ENCODE results near the gene EIF5. TPM values are rescaled to one million over a fixed set of nuclear protein-coding genes. Genes with fewer than 3 reads are reported as not detected.

EIF5 gene
- total RNA-seq, 1 experiment from 2014 or later = 238 TPM

- peak overlapping the region; percentile 29; the same call in 1 of the 2 replicates for H3K4me2 ChIP-seq (ENCODE audit: low read length)
- ATAC-seq (no peak), DNase-seq (ENCODE audit: low read depth, low spot score) (no peak)
- ChIA-PET RAD21 (ENCODE audit: low non-redundant PET in 1 of 2, low total read pairs in 2 of 2, uncharacterized antibody in 2 of 2, unreplicated experiment in 2 of 2) (interaction anchor here in 1 of 2 experiments (0.8 kb wide), 1 partner anchor 39 kb away, joined by 3 read pairs; no protein-coding TSS in a partner anchor), POLR2A (interaction anchor here (0.7 to 1.2 kb wide), 3 partner anchors 35 to 320 kb away, joined by 3 read pairs; partner anchors contain the start of gene EIF5), CTCF (interaction anchor here (0.8 to 2.5 kb wide), 2 partner anchors 38 to 191 kb away, joined by 4 to 14 read pairs; partner anchors contain the start of gene EIF5)
- H3K27ac ChIP-seq (ENCODE audit: low read depth, low read length) = no peak overlapping the region
- no peaks in the 10 kb centered on the region for H3K36me3 ChIP-seq (ENCODE audit: control insufficient read depth in 1 of 2, insufficient read depth in 2 of 2, low read length in 2 of 2)
- no peaks in the 10 kb centered on the region for H3K27me3 ChIP-seq (ENCODE audit: insufficient read depth, low read length)
- no peaks in the 10 kb centered on the region for H3K9me3 ChIP-seq (ENCODE audit: control insufficient read depth in 1 of 2, insufficient read depth in 1 of 2, low read depth in 1 of 2, low read length in 2 of 2)
- no peaks in the 10 kb centered on the region for H4K20me1 ChIP-seq (ENCODE audit: insufficient read depth)
- no peak overlapping the region for H3K9ac ChIP-seq (ENCODE audit: low read length)
- no peaks in the 10 kb centered on the region for H3K79me2 ChIP-seq (ENCODE audit: insufficient read depth, low read length)
- TF ChIP-seq FOSL1 (IDR thresholded peaks at IDR 0.05; ENCODE audit: low read depth) (peak; percentile 34; the same call in 1 of the 2 replicates), ELF1 (IDR thresholded peaks at IDR 0.05; ENCODE audit: borderline replicate concordance, low read depth) (no peak), JUND (IDR thresholded peaks at IDR 0.05) (peak; percentile 43; the same call in 1 of the 2 replicates), SP1 (IDR thresholded peaks at IDR 0.05; ENCODE audit: low read depth) (peak; percentile 26; the same call in 1 of the 2 replicates)
- TF ChIP-seq, protein P1, sequence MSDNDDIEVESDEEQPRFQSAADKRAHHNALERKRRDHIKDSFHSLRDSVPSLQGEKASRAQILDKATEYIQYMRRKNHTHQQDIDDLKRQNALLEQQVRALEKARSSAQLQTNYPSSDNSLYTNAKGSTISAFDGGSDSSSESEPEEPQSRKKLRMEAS (IDR thresholded peaks at IDR 0.05) = no peak
- no peak overlapping the region for H2AFZ ChIP-seq (ENCODE audit: low read depth, low read length, poor library complexity, severe bottlenecking)
- intact Hi-C loops (cut with micrococcal nuclease) = loop anchor here (5.0 kb wide), 1 partner anchor 96 kb away; no protein-coding TSS in a partner anchor
- H3K4me1 ChIP-seq (ENCODE audit: control insufficient read depth in 1 of 2, insufficient read depth in 2 of 2, low read length in 2 of 2) = peaks cover 0 to 13% of the 10 kb centered on the region in 2 experiments; a peak in 2 of 4 replicates
- H3K4me3 ChIP-seq (replicated peaks in 1 of 2; ENCODE audit: low read depth in 1 of 2, low read length in 2 of 2) = no peak overlapping the region
- BruUV-seq (replicated peaks) = no TSS peak
- H3K9me2 ChIP-seq (ENCODE audit: insufficient read depth) = no peaks in the 10 kb centered on the region
These were observed 38.0 kb upstream of the EIF5 start for GRCh38 chr14:103296007-103296406.

DNA sequence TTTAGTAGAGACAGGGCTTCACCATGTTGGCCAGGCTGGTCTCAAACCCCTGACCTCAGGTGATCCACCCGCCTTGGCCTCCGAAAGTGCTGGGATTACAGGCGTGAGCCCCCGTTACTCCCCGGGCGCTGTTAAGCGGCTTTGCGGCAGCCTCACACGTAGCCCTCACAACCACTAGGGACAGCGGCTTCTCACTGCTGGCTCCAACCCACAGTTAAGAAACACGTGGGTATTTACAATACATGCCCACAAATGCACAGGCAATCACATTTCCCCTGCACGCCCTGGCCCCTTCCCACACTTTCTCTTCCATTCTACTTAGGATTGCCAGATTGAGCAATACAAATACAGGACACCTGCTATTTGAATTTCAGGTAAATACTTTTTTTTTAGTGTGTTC is 37.0 kb upstream of the EIF5 start:
- TF ChIP-seq, protein P1 (IDR thresholded peaks at IDR 0.05) = no peak
- TF ChIP-seq, protein P2, sequence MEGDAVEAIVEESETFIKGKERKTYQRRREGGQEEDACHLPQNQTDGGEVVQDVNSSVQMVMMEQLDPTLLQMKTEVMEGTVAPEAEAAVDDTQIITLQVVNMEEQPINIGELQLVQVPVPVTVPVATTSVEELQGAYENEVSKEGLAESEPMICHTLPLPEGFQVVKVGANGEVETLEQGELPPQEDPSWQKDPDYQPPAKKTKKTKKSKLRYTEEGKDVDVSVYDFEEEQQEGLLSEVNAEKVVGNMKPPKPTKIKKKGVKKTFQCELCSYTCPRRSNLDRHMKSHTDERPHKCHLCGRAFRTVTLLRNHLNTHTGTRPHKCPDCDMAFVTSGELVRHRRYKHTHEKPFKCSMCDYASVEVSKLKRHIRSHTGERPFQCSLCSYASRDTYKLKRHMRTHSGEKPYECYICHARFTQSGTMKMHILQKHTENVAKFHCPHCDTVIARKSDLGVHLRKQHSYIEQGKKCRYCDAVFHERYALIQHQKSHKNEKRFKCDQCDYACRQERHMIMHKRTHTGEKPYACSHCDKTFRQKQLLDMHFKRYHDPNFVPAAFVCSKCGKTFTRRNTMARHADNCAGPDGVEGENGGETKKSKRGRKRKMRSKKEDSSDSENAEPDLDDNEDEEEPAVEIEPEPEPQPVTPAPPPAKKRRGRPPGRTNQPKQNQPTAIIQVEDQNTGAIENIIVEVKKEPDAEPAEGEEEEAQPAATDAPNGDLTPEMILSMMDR (IDR thresholded peaks at IDR 0.05 in 2 of 3, conservative IDR thresholded peaks at IDR 0.05 in 1 of 3; ENCODE audit: borderline replicate concordance in 1 of 3, insufficient read depth in 1 of 3, low read depth in 2 of 3, low read length in 2 of 3) = peak in 1 of 3 experiments; percentile 36; a peak in 2 of 6 replicates
- ChIA-PET POLR2A (interaction anchor here (1.2 kb wide), 1 partner anchor 34 kb away, joined by 3 read pairs; no protein-coding TSS in a partner anchor), CTCF (no interaction called here), RAD21 (ENCODE audit: low non-redundant PET in 1 of 2, low total read pairs in 2 of 2, uncharacterized antibody in 2 of 2, unreplicated experiment in 2 of 2) (no interaction called here)
- Histone ChIP-seq H3K4me2 (ENCODE audit: low read length) (no peak overlapping the region), H3K79me2 (ENCODE audit: insufficient read depth, low read length) (no peaks in the 10 kb centered on the region), H3K4me1 (ENCODE audit: control insufficient read depth in 1 of 2, insufficient read depth in 2 of 2, low read length in 2 of 2) (peaks cover 2 to 23% of the 10 kb centered on the region in 2 experiments; a peak in 3 of 4 replicates), H2AFZ (ENCODE audit: low read depth, low read length, poor library complexity, severe bottlenecking) (no peak overlapping the region), H3K9me3 (ENCODE audit: control insufficient read depth in 1 of 2, insufficient read depth in 1 of 2, low read depth in 1 of 2, low read length in 2 of 2) (no peaks in the 10 kb centered on the region), H3K36me3 (ENCODE audit: control insufficient read depth in 1 of 2, insufficient read depth in 2 of 2, low read length in 2 of 2) (no peaks in the 10 kb centered on the region), H3K9me2 (ENCODE audit: insufficient read depth) (no peaks in the 10 kb centered on the region), H3K4me3 (replicated peaks in 1 of 2; ENCODE audit: low read depth in 1 of 2, low read length in 2 of 2) (no peak overlapping the region), H3K27ac (ENCODE audit: low read depth, low read length) (no peak overlapping the region), H4K20me1 (ENCODE audit: insufficient read depth) (no peaks in the 10 kb centered on the region), H3K27me3 (ENCODE audit: insufficient read depth, low read length) (no peaks in the 10 kb centered on the region), H3K9ac (ENCODE audit: low read length) (no peak overlapping the region)
- no TSS peak for BruUV-seq (replicated peaks)
- DNase-seq (ENCODE audit: low read depth, low spot score) (no peak), ATAC-seq (peak; percentile 52)
- intact Hi-C loops (cut with micrococcal nuclease) = loop anchor here (5.0 kb wide), 1 partner anchor 95 kb away; no protein-coding TSS in a partner anchor

Measured in HCT116 (cell line).